D341Med (cell line): ENCODE results near the gene CCDC24.

Experiments
- DNase-seq: peaks from one replicate; pipeline ENCODE4 v3.0.0; 2012; ENCODE audit warnings: low spot score

The CCDC24 gene

GRCh38 chr1:44043176-44044070 lies 52.0 kb downstream of the CCDC24 start:
- no peak for DNase-seq

- DNase-seq = no peak
Measured at GRCh38 chr1:44044071-44044801, 52.8 kb downstream of the CCDC24 start.

- DNase-seq = no peak
Measured at GRCh38 chr1:44045064-44045463, 53.7 kb downstream of the CCDC24 start.
